ENCODE measurements around the gene REX1BD. TPM values are rescaled to one million over a fixed set of nuclear protein-coding genes. Genes with fewer than 3 reads are reported as not detected.

Gene REX1BD
- total and polyA plus RNA-seq, 2 of the 13 experiments (the other 11 are each of a cell fraction or from before 2014, with no cell fraction given), result 7.5 to 25.4 TPM

DNA sequence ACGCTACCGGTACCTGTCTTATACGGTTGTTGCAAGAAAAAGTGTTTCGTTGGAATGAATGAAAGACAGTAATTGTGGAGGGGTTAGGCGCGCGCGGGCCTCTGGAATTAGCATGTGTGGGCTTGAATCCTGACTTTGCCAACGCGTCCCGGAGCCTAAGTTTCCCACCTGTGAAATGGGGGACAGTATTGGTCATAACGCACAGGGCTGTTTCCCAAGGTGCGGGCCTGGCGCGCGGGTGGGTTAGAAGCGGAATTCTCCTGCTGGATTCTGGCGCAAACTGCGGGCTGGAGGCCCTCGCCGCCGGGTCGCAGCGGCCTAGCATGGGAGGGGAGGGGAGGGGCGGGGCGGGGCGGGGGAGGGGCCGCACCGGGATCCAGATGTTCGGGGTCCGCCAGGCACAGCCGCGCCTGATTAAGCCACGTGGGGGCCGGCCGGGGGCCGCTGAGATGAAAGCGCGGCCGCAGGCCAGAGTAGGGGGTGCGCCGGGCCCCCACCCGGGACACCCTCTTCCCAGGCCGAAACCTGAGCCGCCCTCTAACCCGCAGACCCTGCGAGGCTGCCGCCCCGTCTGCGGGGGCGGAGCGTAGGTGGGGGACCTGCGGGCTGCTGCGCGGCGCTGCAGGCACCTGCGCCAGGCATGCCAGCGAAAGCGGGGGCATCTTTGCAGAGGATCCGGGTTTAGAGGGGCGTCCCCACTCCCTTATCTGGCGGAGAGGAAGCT, 22.9 kb downstream of the REX1BD start (continued):
- TF ChIP-seq, protein P1, sequence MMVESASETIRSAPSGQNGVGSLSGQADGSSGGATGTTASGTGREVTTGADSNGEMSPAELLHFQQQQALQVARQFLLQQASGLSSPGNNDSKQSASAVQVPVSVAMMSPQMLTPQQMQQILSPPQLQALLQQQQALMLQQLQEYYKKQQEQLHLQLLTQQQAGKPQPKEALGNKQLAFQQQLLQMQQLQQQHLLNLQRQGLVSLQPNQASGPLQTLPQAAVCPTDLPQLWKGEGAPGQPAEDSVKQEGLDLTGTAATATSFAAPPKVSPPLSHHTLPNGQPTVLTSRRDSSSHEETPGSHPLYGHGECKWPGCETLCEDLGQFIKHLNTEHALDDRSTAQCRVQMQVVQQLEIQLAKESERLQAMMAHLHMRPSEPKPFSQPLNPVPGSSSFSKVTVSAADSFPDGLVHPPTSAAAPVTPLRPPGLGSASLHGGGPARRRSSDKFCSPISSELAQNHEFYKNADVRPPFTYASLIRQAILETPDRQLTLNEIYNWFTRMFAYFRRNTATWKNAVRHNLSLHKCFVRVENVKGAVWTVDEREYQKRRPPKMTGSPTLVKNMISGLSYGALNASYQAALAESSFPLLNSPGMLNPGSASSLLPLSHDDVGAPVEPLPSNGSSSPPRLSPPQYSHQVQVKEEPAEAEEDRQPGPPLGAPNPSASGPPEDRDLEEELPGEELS (CRISPR knock-in tag; IDR thresholded peaks at IDR 0.05), result no peak
- no peak for TF ChIP-seq NFIC (IDR thresholded peaks at IDR 0.05; ENCODE audit: low read length)
- peak; percentile 45; the same call in 1 of the 2 replicates for TF ChIP-seq PHF21A (CRISPR knock-in tag; IDR thresholded peaks at IDR 0.05)
- TF ChIP-seq KLF12 (CRISPR knock-in tag; IDR thresholded peaks at IDR 0.05; ENCODE audit: borderline replicate concordance), result no peak
- TF ChIP-seq MAF1 (CRISPR knock-in tag; IDR thresholded peaks at IDR 0.05; ENCODE audit: borderline replicate concordance), result no peak
- TF ChIP-seq ZC3H4 (CRISPR knock-in tag; IDR thresholded peaks at IDR 0.05; ENCODE audit: borderline replicate concordance), result no peak
- no peak for TF ChIP-seq ZNF205 (CRISPR knock-in tag; IDR thresholded peaks at IDR 0.05)
- TF ChIP-seq GFI1 (CRISPR knock-in tag; IDR thresholded peaks at IDR 0.05; ENCODE audit: borderline replicate concordance), result 0 out of 2 replicates have a peak, but pooled peaks have one; percentile 33
- no peak for TF ChIP-seq ZBTB7A (CRISPR knock-in tag; IDR thresholded peaks at IDR 0.05)
- TF ChIP-seq DBP (CRISPR knock-in tag; IDR thresholded peaks at IDR 0.05; ENCODE audit: not compliant biosample characterization), result no peak
- 0 out of 2 replicates have a peak, but pooled peaks have one; percentile 8 for TF ChIP-seq KAT8 (CRISPR knock-in tag; IDR thresholded peaks at IDR 0.05)
- no peak for TF ChIP-seq GABPA (IDR thresholded peaks at IDR 0.05; ENCODE audit: low read depth, low read length)
- no peak for TF ChIP-seq GABPA (CRISPR knock-in tag; IDR thresholded peaks at IDR 0.05; ENCODE audit: low read depth)
- TF ChIP-seq ZNF235 (CRISPR knock-in tag; IDR thresholded peaks at IDR 0.05; ENCODE audit: borderline replicate concordance), result no peak
- TF ChIP-seq DNMT1 (CRISPR knock-in tag; IDR thresholded peaks at IDR 0.05), result no peak
- no peak for TF ChIP-seq MTF1 (CRISPR knock-in tag; IDR thresholded peaks at IDR 0.05)
- TF ChIP-seq IRX3 (CRISPR knock-in tag; IDR thresholded peaks at IDR 0.05; ENCODE audit: borderline replicate concordance, low read depth), result no peak
- TF ChIP-seq TAF1 (CRISPR knock-in tag; IDR thresholded peaks at IDR 0.05), result peak; percentile 52; the same call in 1 of the 2 replicates
- TF ChIP-seq ZNF747 (CRISPR knock-in tag; IDR thresholded peaks at IDR 0.05; ENCODE audit: borderline replicate concordance), result no peak
- TF ChIP-seq ZNF280B (CRISPR knock-in tag; IDR thresholded peaks at IDR 0.05; ENCODE audit: borderline replicate concordance), result no peak
- TF ChIP-seq ZNF207 (IDR thresholded peaks at IDR 0.05; ENCODE audit: borderline replicate concordance), result no peak
- no peak for TF ChIP-seq PRPF4 (IDR thresholded peaks at IDR 0.05; ENCODE audit: low read depth, low read length, poor library complexity, severe bottlenecking)
- no peak for TF ChIP-seq CHD2 (IDR thresholded peaks at IDR 0.05; ENCODE audit: low read depth, low read length)
- peak in 1 of 2 experiments; percentile 38; a peak in 1 of 4 replicates for TF ChIP-seq KLF16 (CRISPR knock-in tag; IDR thresholded peaks at IDR 0.05)
- TF ChIP-seq, protein P2, sequence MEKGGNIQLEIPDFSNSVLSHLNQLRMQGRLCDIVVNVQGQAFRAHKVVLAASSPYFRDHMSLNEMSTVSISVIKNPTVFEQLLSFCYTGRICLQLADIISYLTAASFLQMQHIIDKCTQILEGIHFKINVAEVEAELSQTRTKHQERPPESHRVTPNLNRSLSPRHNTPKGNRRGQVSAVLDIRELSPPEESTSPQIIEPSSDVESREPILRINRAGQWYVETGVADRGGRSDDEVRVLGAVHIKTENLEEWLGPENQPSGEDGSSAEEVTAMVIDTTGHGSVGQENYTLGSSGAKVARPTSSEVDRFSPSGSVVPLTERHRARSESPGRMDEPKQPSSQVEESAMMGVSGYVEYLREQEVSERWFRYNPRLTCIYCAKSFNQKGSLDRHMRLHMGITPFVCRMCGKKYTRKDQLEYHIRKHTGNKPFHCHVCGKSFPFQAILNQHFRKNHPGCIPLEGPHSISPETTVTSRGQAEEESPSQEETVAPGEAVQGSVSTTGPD (CRISPR knock-in tag; IDR thresholded peaks at IDR 0.05), result no peak
- no peak for TF ChIP-seq TAF15 (IDR thresholded peaks at IDR 0.05; ENCODE audit: low read depth, low read length, poor library complexity, severe bottlenecking)
